ENCODE measurements around the gene CD163L1. TPM values are rescaled to one million over a fixed set of nuclear protein-coding genes. Genes with fewer than 3 reads are reported as not detected.

Gene CD163L1
- total RNA-seq, 1 experiment from 2014 or later, result 13.4 TPM

- BruUV-seq (replicated peaks), result no TSS peak
- TF ChIP-seq, protein P1, sequence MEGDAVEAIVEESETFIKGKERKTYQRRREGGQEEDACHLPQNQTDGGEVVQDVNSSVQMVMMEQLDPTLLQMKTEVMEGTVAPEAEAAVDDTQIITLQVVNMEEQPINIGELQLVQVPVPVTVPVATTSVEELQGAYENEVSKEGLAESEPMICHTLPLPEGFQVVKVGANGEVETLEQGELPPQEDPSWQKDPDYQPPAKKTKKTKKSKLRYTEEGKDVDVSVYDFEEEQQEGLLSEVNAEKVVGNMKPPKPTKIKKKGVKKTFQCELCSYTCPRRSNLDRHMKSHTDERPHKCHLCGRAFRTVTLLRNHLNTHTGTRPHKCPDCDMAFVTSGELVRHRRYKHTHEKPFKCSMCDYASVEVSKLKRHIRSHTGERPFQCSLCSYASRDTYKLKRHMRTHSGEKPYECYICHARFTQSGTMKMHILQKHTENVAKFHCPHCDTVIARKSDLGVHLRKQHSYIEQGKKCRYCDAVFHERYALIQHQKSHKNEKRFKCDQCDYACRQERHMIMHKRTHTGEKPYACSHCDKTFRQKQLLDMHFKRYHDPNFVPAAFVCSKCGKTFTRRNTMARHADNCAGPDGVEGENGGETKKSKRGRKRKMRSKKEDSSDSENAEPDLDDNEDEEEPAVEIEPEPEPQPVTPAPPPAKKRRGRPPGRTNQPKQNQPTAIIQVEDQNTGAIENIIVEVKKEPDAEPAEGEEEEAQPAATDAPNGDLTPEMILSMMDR (IDR thresholded peaks at IDR 0.05; ENCODE audit: unreplicated experiment), result no peak
- no peak for DNase-seq
Observed at GRCh38 chr12:7361265-7361664, 82.7 kb downstream of the CD163L1 start.

GRCh38 chr12:7354529-7354928 is 89.4 kb downstream of the CD163L1 start:
- no peaks in the 10 kb centered on the region for H3K36me3 Mint-ChIP-seq (ENCODE audit: insufficient read depth, unreplicated experiment)
- H3K27me3 Mint-ChIP-seq (ENCODE audit: unreplicated experiment), result no peaks in the 10 kb centered on the region
- CTCF ChIA-PET, result no interaction called here
- intact Hi-C loops (cut with micrococcal nuclease; ENCODE audit: unreplicated experiment), result no loop called here
- no peak for DNase-seq
- no peak overlapping the region for H3K27ac Mint-ChIP-seq (ENCODE audit: unreplicated experiment)
- no peak overlapping the region for H3K4me3 Mint-ChIP-seq (ENCODE audit: low read depth, unreplicated experiment)
- peaks cover 10% of the 10 kb centered on the region for H3K4me1 Mint-ChIP-seq (ENCODE audit: low read depth, unreplicated experiment)
- H3K9me3 Mint-ChIP-seq (ENCODE audit: low read depth, unreplicated experiment), result no peaks in the 10 kb centered on the region
- TF ChIP-seq, protein P1 (IDR thresholded peaks at IDR 0.05; ENCODE audit: unreplicated experiment), result no peak
- BruUV-seq (replicated peaks), result no TSS peak

More at GRCh38 chr12:7361265-7361664, 82.7 kb downstream of the CD163L1 start:
- H3K4me1 Mint-ChIP-seq (ENCODE audit: low read depth, unreplicated experiment), result no peaks in the 10 kb centered on the region
- intact Hi-C loops (cut with micrococcal nuclease; ENCODE audit: unreplicated experiment), result no loop called here
- CTCF ChIA-PET, result no interaction called here
- H3K36me3 Mint-ChIP-seq (ENCODE audit: insufficient read depth, unreplicated experiment), result no peaks in the 10 kb centered on the region
- H3K27me3 Mint-ChIP-seq (ENCODE audit: unreplicated experiment), result no peaks in the 10 kb centered on the region
- no peak overlapping the region for H3K4me3 Mint-ChIP-seq (ENCODE audit: low read depth, unreplicated experiment)
- H3K27ac Mint-ChIP-seq (ENCODE audit: unreplicated experiment), result no peak overlapping the region
- no peaks in the 10 kb centered on the region for H3K9me3 Mint-ChIP-seq (ENCODE audit: low read depth, unreplicated experiment)

- BruUV-seq (replicated peaks), result no TSS peak
- Mint-ChIP-seq H3K9me3 (ENCODE audit: low read depth, unreplicated experiment) (no peaks in the 10 kb centered on the region), H3K36me3 (ENCODE audit: insufficient read depth, unreplicated experiment) (no peaks in the 10 kb centered on the region), H3K27me3 (ENCODE audit: unreplicated experiment) (no peaks in the 10 kb centered on the region), H3K4me1 (ENCODE audit: low read depth, unreplicated experiment) (peaks cover 10% of the 10 kb centered on the region), H3K4me3 (ENCODE audit: low read depth, unreplicated experiment) (no peak overlapping the region), H3K27ac (ENCODE audit: unreplicated experiment) (no peak overlapping the region)
- TF ChIP-seq, protein P1 (IDR thresholded peaks at IDR 0.05; ENCODE audit: unreplicated experiment), result no peak
- no peak for DNase-seq
- intact Hi-C loops (cut with micrococcal nuclease; ENCODE audit: unreplicated experiment), result no loop called here
- CTCF ChIA-PET, result no interaction called here
Observed at GRCh38 chr12:7352661-7353060, 91.3 kb downstream of the CD163L1 start.

- Mint-ChIP-seq H3K27me3 (ENCODE audit: unreplicated experiment) (no peaks in the 10 kb centered on the region), H3K4me1 (ENCODE audit: low read depth, unreplicated experiment) (peaks cover 10% of the 10 kb centered on the region), H3K36me3 (ENCODE audit: insufficient read depth, unreplicated experiment) (no peaks in the 10 kb centered on the region), H3K9me3 (ENCODE audit: low read depth, unreplicated experiment) (no peaks in the 10 kb centered on the region), H3K27ac (ENCODE audit: unreplicated experiment) (no peak overlapping the region), H3K4me3 (ENCODE audit: low read depth, unreplicated experiment) (no peak overlapping the region)
- TF ChIP-seq, protein P1 (IDR thresholded peaks at IDR 0.05; ENCODE audit: unreplicated experiment), result no peak
- intact Hi-C loops (cut with micrococcal nuclease; ENCODE audit: unreplicated experiment), result no loop called here
- BruUV-seq (replicated peaks), result no TSS peak
- no peak for DNase-seq
- CTCF ChIA-PET, result no interaction called here
Observed at GRCh38 chr12:7351177-7351576, 92.8 kb downstream of the CD163L1 start.

Data from Calu3 (cell line).